A204.1 (cell line): ENCODE data around the gene SLC39A1.

ENCODE experiments used
- FAIRE-seq: peaks from 2 replicates; lab custom pipeline; 2012; peaks lifted over from hg19 to GRCh38; lab: Jason Lieb, UNC

SLC39A1 gene

GRCh38 chr1:153976819-153977249 is 13.5 kb upstream of the SLC39A1 start:
- no peak for FAIRE-seq

GRCh38 chr1:153973525-153973924 is 10.2 kb upstream of the SLC39A1 start:
- FAIRE-seq, result no peak

GRCh38 chr1:153973071-153973470 is 9.7 kb upstream of the SLC39A1 start:
- FAIRE-seq, result no peak

GRCh38 chr1:153970346-153970745 is 7.0 kb upstream of the SLC39A1 start:
- FAIRE-seq, result no peak

GRCh38 chr1:153968972-153969371 is 5.6 kb upstream of the SLC39A1 start:
- FAIRE-seq, result no peak

- FAIRE-seq, result no peak
Observed at GRCh38 chr1:153968408-153968807, 5.1 kb upstream of the SLC39A1 start.

- FAIRE-seq, result no peak
Observed at GRCh38 chr1:153968000-153968363, 4.6 kb upstream of the SLC39A1 start.

GRCh38 chr1:153967107-153967999 is 4.0 kb upstream of the SLC39A1 start, which contains the start of gene CREB3L4:
Gene CREB3L4 (plus strand): TSS chr1:153967902. CDS start chr1:153968526, 624 bp downstream.
- FAIRE-seq, result peak; percentile 92

- FAIRE-seq, result no peak
Observed at GRCh38 chr1:153963850-153964331, 554 bp upstream of the SLC39A1 start.

GRCh38 chr1:153962088-153963029 is 978 bp downstream of the SLC39A1 start:
- no peak for FAIRE-seq

GRCh38 chr1:153961421-153961820 is 1.9 kb downstream of the SLC39A1 start:
- FAIRE-seq, result no peak

GRCh38 chr1:153960206-153960605 is 3.1 kb downstream of the SLC39A1 start:
- FAIRE-seq, result no peak

GRCh38 chr1:153959454-153959853 is 3.9 kb downstream of the SLC39A1 start:
- no peak for FAIRE-seq

GRCh38 chr1:153958961-153959260 is 4.4 kb downstream of the SLC39A1 start:
- FAIRE-seq, result no peak

- FAIRE-seq, result peak; percentile 90
Observed at GRCh38 chr1:153958111-153958960, 5.0 kb downstream of the SLC39A1 start, which contains the start of gene CRTC2. Gene CRTC2 (minus strand): TSS chr1:153958612. CDS start chr1:153958497, 115 bp downstream.

- no peak for FAIRE-seq
Observed at GRCh38 chr1:153957744-153958110, 5.6 kb downstream of the SLC39A1 start.

- FAIRE-seq, result no peak
Observed at GRCh38 chr1:153956997-153957715, 6.2 kb downstream of the SLC39A1 start.

- FAIRE-seq, result no peak
Observed at GRCh38 chr1:153954826-153955225, 8.5 kb downstream of the SLC39A1 start.

- no peak for FAIRE-seq
Observed at GRCh38 chr1:153953859-153954365, 9.4 kb downstream of the SLC39A1 start.

GRCh38 chr1:153951801-153952200 is 11.5 kb downstream of the SLC39A1 start:
- no peak for FAIRE-seq

GRCh38 chr1:153951183-153951582 is 12.2 kb downstream of the SLC39A1 start:
- no peak for FAIRE-seq
